BE2C (cell line): Measurements from ENCODE around the gene KCNIP4.

Experiments
- DNase-seq: peaks from one replicate; pipeline ENCODE4 v3.0.0-alpha.2; 2020
- H3K27me3 ChIP-seq: fragments of 250-450 bp; sonication (Bioruptor Pico); 2 replicates; pipeline ENCODE4 v1.5.1; 2020; ENCODE audit warnings: mild to moderate bottlenecking
- H3K36me3 ChIP-seq: fragments of 250-450 bp; sonication (Bioruptor Pico); 2 replicates; pipeline ENCODE4 v1.5.1; 2020; ENCODE audit warnings: mild to moderate bottlenecking
- H3K4me1 ChIP-seq: fragments of 250-450 bp; sonication (Bioruptor Pico); 2 replicates; pipeline ENCODE4 v1.5.1; 2020
- H3K4me3 ChIP-seq: 2 replicates; pipeline ENCODE4 v1.5.1; 2011; ENCODE audit warnings: low read depth, low read length
- H3K9me3 ChIP-seq: fragments of 250-450 bp; sonication (Bioruptor Pico); 2 replicates; pipeline ENCODE4 v1.5.1; 2020
- TF ChIP-seq, protein P1 (sequence below): IDR thresholded peaks from 2 replicates; pipeline ENCODE4 v1.5.1; 2012; ENCODE audit warnings: mild to moderate bottlenecking, low read depth, low read length

The KCNIP4 gene

GRCh38 chr4:21248331-21248730, 700.2 kb downstream of the KCNIP4 start:
- no peak for DNase-seq
- H3K27me3 ChIP-seq = no peaks in the 10 kb centered on the region
- TF ChIP-seq, protein P1, sequence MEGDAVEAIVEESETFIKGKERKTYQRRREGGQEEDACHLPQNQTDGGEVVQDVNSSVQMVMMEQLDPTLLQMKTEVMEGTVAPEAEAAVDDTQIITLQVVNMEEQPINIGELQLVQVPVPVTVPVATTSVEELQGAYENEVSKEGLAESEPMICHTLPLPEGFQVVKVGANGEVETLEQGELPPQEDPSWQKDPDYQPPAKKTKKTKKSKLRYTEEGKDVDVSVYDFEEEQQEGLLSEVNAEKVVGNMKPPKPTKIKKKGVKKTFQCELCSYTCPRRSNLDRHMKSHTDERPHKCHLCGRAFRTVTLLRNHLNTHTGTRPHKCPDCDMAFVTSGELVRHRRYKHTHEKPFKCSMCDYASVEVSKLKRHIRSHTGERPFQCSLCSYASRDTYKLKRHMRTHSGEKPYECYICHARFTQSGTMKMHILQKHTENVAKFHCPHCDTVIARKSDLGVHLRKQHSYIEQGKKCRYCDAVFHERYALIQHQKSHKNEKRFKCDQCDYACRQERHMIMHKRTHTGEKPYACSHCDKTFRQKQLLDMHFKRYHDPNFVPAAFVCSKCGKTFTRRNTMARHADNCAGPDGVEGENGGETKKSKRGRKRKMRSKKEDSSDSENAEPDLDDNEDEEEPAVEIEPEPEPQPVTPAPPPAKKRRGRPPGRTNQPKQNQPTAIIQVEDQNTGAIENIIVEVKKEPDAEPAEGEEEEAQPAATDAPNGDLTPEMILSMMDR = no peak
- H3K4me3 ChIP-seq = no peak overlapping the region
- H3K4me1 ChIP-seq = no peaks in the 10 kb centered on the region
- no peaks in the 10 kb centered on the region for H3K36me3 ChIP-seq
- no peaks in the 10 kb centered on the region for H3K9me3 ChIP-seq

DNA sequence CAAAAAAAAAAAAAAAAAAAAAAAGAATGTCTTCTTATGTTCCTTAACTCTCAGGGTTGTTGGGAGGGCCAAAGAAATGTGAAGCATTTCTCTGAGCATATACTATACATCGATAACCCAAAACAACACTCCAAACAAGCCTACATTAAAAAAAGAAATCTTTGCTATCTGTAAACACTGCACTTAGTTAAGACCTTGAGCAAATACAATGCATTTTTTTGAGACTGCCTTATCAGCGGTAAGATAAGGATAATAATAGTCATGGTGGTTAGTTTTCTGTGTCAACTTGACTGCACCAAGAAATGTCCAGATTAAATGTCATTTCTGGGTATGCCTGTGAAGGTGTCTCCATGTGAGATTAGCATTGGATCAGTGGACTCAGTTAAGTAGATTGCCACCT, 706.4 kb downstream of the KCNIP4 start:
- no peak for DNase-seq
- TF ChIP-seq, protein P1 = no peak
- no peaks in the 10 kb centered on the region for H3K27me3 ChIP-seq

GRCh38 chr4:21226637-21227538, 721.7 kb downstream of the KCNIP4 start:
- Histone ChIP-seq H3K4me1 (no peaks in the 10 kb centered on the region), H3K4me3 (no peak overlapping the region), H3K27me3 (no peaks in the 10 kb centered on the region), H3K9me3 (no peaks in the 10 kb centered on the region), H3K36me3 (no peaks in the 10 kb centered on the region)
- TF ChIP-seq, protein P1 = no peak
- no peak for DNase-seq

More for the DNA sequence above, 706.4 kb downstream of the KCNIP4 start:
- no peaks in the 10 kb centered on the region for H3K9me3 ChIP-seq
- H3K4me1 ChIP-seq = no peaks in the 10 kb centered on the region
- no peaks in the 10 kb centered on the region for H3K36me3 ChIP-seq
- H3K4me3 ChIP-seq = no peak overlapping the region

DNA sequence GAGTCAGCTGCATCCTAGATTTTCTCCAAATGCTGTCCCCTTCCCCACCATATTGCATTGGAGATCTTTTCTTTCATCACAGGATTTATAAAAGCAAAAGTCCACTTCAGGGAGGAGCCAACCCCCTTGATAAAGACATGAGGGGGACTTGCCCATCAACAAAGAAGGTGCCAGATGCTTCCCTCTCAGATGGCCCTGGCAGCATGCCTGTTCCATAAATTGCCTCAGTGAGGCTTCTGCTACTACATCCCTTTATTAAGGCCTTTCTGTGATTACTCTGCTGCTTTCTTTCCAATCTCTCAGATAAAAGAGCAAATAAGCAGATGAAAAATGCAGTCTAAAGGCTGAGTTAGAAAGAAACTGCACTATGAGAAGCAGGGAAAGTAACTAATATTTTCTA, 736.7 kb downstream of the KCNIP4 start:
- H3K4me1 ChIP-seq = no peaks in the 10 kb centered on the region
- TF ChIP-seq, protein P1 = no peak
- no peaks in the 10 kb centered on the region for H3K9me3 ChIP-seq
- no peak overlapping the region for H3K4me3 ChIP-seq
- no peaks in the 10 kb centered on the region for H3K36me3 ChIP-seq
- no peak for DNase-seq
- H3K27me3 ChIP-seq = no peaks in the 10 kb centered on the region

DNA sequence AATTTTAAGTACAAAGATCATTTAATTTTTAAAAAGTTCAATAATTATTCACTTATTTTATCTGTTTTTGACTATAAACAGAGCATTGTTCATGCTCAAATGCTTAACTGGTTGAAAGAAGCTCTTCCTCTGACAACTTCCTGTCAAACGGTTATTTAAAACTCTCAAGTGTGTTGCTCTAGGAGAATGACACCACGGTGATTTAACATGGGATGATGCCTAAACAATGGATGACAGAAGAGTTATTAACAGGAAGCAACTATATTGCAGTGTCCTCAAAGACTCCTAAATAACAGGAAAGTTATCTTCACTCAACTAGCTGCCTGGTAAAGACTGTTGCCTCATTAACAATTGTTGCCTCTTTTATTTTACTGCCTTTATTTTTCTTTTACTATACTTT, 738.7 kb downstream of the KCNIP4 start:
- DNase-seq = no peak
- TF ChIP-seq, protein P1 = no peak
- H3K9me3 ChIP-seq = no peaks in the 10 kb centered on the region
- H3K27me3 ChIP-seq = no peaks in the 10 kb centered on the region
- no peaks in the 10 kb centered on the region for H3K36me3 ChIP-seq
- no peak overlapping the region for H3K4me3 ChIP-seq
- peaks cover 5% of the 10 kb centered on the region; the same call in 1 of the 2 replicates for H3K4me1 ChIP-seq
